Tibial nerve (tissue), 4 donors: Measurements from ENCODE around the gene NXPE1. TPM values are rescaled to one million over a fixed set of nuclear protein-coding genes. Genes with fewer than 3 reads are reported as not detected.

Source experiments
- DNase-seq, 2 donors: peaks; one replicate each; pipeline ENCODE4 v3.0.0-alpha.2; 2019; ENCODE audit warnings: low spot score in 2 of 2
- H3K27ac ChIP-seq, 4 donors: fragments of 200-600 bp; sonication (generic) in 3 of 4; one replicate each; pipeline ENCODE4 v1.5.1; 2017 to 2019; ENCODE audit warnings: mild to moderate bottlenecking in 1 of 4
- H3K27me3 ChIP-seq, 2 donors: fragments of 200-600 bp; sonication (generic) in 1 of 2; one replicate each; pipeline versions ENCODE4 v1.5.1 to v1.6.0; 2017 to 2019
- H3K36me3 ChIP-seq, 3 donors: fragments of 200-600 bp; sonication (generic); one replicate each; pipeline ENCODE4 v1.5.1; 2018 to 2019
- H3K4me1 ChIP-seq, 4 donors: fragments of 200-600 bp; sonication (generic) in 3 of 4; one replicate each; pipeline ENCODE4 v1.5.1; 2017 to 2019
- H3K4me3 ChIP-seq, 4 donors: fragments of 200-600 bp; sonication (generic) in 3 of 4; one replicate each; pipeline ENCODE4 v1.5.1; 2017 to 2019; ENCODE audit warnings: mild to moderate bottlenecking in 1 of 4, moderate library complexity in 1 of 4
- H3K9me3 ChIP-seq, 4 donors: fragments of 200-600 bp; sonication (generic) in 3 of 4; one replicate each; pipeline ENCODE4 v1.5.1; 2017 to 2019
- EP300 ChIP-seq, 2 donors: sonication (generic); formaldehyde crosslinking; IDR thresholded peaks; one replicate each; pipeline ENCODE4 v1.6.1; 2017; ENCODE audit warnings: antibody characterized with exemption in 2 of 2, mild to moderate bottlenecking in 1 of 2
- POLR2A ChIP-seq, 2 donors: fragments of 450-650 bp; IDR thresholded peaks; one replicate each; pipeline ENCODE4 v1.6.1; 2017; ENCODE audit warnings: antibody characterized with exemption in 2 of 2, mild to moderate bottlenecking in 2 of 2, moderate library complexity in 2 of 2
- WGBS, 2 donors: methylation state at CpG; one replicate each; pipeline ENCODE4 v1.1.5; 2018; 5-methylcytosine and 5-hydroxymethylcytosine counted together
- total RNA-seq, 4 donors: library from RNA; depleted of rRNA; stranded (reverse); fragments of >200 nt; gene quantifications; one replicate each; pipeline ENCODE4 v1.1.0, GENCODE V29; 2016
- TF ChIP-seq, protein P1 (sequence below), 5 experiments: fragments of 200-600 bp in 3 of 5; fragments of 450-650 bp in 2 of 5; sonication (generic) in 3 of 5; IDR thresholded peaks; one replicate each; pipeline ENCODE4 v1.5.1; 2016 to 2019; ENCODE audit warnings: antibody characterized with exemption in 5 of 5, mild to moderate bottlenecking in 3 of 5, moderate library complexity in 2 of 5

Gene NXPE1
- total RNA-seq, 4 donors from 2014 or later = not detected

DNA sequence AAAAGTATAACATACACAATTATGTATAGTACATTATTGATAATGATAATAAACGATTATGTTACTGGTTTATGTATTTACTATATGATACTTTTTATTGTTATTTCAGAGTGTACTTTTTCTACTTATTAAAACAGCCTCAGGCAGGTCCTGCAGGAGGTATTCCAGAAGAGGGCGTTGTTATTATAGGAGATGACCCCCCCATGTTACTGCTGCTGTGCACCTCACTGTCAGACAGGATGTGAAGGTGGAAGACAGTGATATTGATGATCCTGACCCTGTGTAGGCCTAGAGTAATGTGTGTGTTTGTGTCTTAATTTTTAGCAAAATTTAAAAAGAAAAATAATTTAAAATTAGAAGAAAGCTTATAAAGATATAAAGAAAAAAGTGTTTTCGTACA lies 62.8 kb downstream of the NXPE1 start:
- TF ChIP-seq, protein P1, sequence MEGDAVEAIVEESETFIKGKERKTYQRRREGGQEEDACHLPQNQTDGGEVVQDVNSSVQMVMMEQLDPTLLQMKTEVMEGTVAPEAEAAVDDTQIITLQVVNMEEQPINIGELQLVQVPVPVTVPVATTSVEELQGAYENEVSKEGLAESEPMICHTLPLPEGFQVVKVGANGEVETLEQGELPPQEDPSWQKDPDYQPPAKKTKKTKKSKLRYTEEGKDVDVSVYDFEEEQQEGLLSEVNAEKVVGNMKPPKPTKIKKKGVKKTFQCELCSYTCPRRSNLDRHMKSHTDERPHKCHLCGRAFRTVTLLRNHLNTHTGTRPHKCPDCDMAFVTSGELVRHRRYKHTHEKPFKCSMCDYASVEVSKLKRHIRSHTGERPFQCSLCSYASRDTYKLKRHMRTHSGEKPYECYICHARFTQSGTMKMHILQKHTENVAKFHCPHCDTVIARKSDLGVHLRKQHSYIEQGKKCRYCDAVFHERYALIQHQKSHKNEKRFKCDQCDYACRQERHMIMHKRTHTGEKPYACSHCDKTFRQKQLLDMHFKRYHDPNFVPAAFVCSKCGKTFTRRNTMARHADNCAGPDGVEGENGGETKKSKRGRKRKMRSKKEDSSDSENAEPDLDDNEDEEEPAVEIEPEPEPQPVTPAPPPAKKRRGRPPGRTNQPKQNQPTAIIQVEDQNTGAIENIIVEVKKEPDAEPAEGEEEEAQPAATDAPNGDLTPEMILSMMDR (IDR thresholded peaks at IDR 0.05) = no peak
- no peak for TF ChIP-seq EP300 (IDR thresholded peaks at IDR 0.05)
- TF ChIP-seq POLR2A (IDR thresholded peaks at IDR 0.05) = no peak
- WGBS, 2 donors = 85 to 89% methylated on average over 3 of the region's 3 CpGs

DNA sequence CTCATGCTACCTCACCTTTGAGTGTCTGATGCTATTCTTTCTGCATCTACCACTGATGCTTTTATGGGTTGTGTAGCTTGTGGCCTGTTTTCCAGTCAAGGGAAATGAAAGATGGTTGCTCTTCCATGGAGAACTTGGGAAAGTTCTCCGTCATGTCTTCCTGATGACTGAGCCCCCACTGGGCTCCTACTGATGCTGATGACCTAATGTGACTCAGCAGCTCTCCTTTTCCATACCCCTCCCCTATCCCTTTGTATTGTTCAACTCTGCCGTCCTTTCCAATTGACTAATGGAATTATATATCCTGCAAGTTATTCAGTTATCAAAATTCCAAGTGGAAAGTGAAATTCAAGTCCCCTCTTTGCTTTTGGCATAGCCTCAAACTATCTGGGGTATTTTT lies 75.8 kb downstream of the NXPE1 start:
- no peak for DNase-seq
- no peak overlapping the region for H3K27ac ChIP-seq
- no peaks in the 10 kb centered on the region for H3K9me3 ChIP-seq
- no peaks in the 10 kb centered on the region for H3K36me3 ChIP-seq
- H3K4me1 ChIP-seq = no peaks in the 10 kb centered on the region
- 79 to 81% methylated on average over 2 of the region's 2 CpGs for WGBS, 2 donors
- no peak overlapping the region for H3K4me3 ChIP-seq
- H3K27me3 ChIP-seq = no peaks in the 10 kb centered on the region
- TF ChIP-seq, protein P1 (IDR thresholded peaks at IDR 0.05) = no peak
- TF ChIP-seq POLR2A (IDR thresholded peaks at IDR 0.05) (no peak), EP300 (IDR thresholded peaks at IDR 0.05) (no peak)

More for the DNA sequence above, 62.8 kb downstream of the NXPE1 start:
- no peak overlapping the region for H3K4me3 ChIP-seq
- peaks cover 0 to 15% (median 0%) of the 10 kb centered on the region in 3 donors for H3K36me3 ChIP-seq
- no peaks in the 10 kb centered on the region for H3K4me1 ChIP-seq
- H3K27ac ChIP-seq = no peak overlapping the region
- DNase-seq = no peak
- H3K27me3 ChIP-seq = no peaks in the 10 kb centered on the region
- peaks cover 0 to 9% (median 0%) of the 10 kb centered on the region in 4 donors for H3K9me3 ChIP-seq

DNA sequence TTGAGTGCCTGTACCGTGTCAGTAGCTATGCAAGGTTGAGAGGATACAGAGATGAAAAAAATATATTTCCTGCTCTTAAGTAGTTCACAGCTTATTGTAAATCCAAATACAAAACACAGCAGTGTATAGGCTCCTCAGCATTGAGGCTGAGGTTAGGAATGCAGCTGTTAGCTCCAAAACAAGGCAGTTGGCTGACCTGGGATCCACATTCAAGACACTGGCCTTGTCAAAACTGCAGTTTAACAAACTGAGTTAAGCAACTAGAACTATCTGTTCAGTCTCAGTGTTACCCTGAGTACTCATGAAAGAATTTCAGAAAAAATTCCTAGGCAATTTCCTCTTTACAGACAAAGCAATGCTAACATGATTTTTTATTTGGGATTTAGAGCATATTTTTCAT lies 77.6 kb downstream of the NXPE1 start:
- no peaks in the 10 kb centered on the region for H3K27me3 ChIP-seq
- H3K4me1 ChIP-seq = no peaks in the 10 kb centered on the region
- no peaks in the 10 kb centered on the region for H3K36me3 ChIP-seq
- no peak overlapping the region for H3K27ac ChIP-seq
- TF ChIP-seq POLR2A (IDR thresholded peaks at IDR 0.05) (no peak), EP300 (IDR thresholded peaks at IDR 0.05) (no peak)
- TF ChIP-seq, protein P1 (IDR thresholded peaks at IDR 0.05) = no peak
- H3K4me3 ChIP-seq = no peak overlapping the region
- DNase-seq = no peak
- no peaks in the 10 kb centered on the region for H3K9me3 ChIP-seq
- WGBS, 2 donors = 40 to 59% methylated on average over 1 of the region's 1 CpG

DNA sequence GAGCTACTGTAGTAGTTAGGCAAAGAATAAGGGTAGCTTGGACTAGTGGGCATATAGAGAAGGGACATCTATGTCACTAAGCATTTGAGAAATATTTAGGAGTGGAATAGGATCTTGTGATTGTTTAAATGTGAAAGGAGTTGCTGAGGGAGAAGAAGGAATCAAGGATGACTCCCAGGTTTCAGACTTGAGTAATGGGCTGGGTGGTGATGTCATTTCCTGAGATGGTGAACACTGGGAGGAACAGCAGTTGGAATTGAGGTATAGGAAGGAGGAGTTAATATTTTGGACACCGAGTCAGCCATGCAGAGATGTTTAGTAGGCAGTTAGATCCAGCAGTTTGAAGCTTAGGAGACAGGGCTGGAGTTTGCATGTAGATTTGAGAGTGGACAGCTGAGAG lies 80.3 kb downstream of the NXPE1 start:
- H3K36me3 ChIP-seq = no peaks in the 10 kb centered on the region
- H3K9me3 ChIP-seq = no peaks in the 10 kb centered on the region
- no peak for DNase-seq
- no peak overlapping the region for H3K4me3 ChIP-seq
- H3K4me1 ChIP-seq = no peaks in the 10 kb centered on the region
- TF ChIP-seq, protein P1 (IDR thresholded peaks at IDR 0.05) = no peak
- no peak for TF ChIP-seq EP300 (IDR thresholded peaks at IDR 0.05)
- no peak for TF ChIP-seq POLR2A (IDR thresholded peaks at IDR 0.05)
- H3K27me3 ChIP-seq = no peaks in the 10 kb centered on the region
- H3K27ac ChIP-seq = no peak overlapping the region
- WGBS, 2 donors = 85 to 90% methylated on average over 1 of the region's 1 CpG

DNA sequence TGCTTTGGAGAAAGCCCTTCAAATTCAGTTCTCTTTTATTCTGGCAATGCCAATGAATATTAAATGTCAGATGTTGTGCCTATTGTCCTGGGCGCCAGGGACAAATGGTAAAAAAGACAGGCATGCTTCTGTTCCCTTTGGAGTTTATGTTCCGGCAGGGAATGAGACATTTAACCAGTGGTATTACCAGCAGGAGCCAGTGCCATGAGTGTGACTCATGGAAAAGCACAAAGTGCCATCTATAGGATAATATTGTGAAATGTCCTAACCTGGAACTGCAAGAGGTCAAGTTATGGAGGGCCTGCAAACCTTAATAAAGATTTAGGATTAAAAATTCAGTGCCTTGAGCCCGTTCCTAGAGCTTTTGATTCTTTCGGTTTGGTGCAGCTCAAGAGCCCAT lies 80.9 kb downstream of the NXPE1 start:
- Histone ChIP-seq H3K27me3 (no peaks in the 10 kb centered on the region), H3K4me3 (no peak overlapping the region), H3K4me1 (no peaks in the 10 kb centered on the region), H3K27ac (no peak overlapping the region), H3K9me3 (no peaks in the 10 kb centered on the region), H3K36me3 (no peaks in the 10 kb centered on the region)
- 53 to 67% methylated on average over 4 of the region's 4 CpGs for WGBS, 2 donors
- no peak for DNase-seq
- TF ChIP-seq, protein P1 (IDR thresholded peaks at IDR 0.05) = no peak
- TF ChIP-seq POLR2A (IDR thresholded peaks at IDR 0.05) = no peak
- no peak for TF ChIP-seq EP300 (IDR thresholded peaks at IDR 0.05)
